ENCODE data around the gene DIP2C.

Gene DIP2C

DNA sequence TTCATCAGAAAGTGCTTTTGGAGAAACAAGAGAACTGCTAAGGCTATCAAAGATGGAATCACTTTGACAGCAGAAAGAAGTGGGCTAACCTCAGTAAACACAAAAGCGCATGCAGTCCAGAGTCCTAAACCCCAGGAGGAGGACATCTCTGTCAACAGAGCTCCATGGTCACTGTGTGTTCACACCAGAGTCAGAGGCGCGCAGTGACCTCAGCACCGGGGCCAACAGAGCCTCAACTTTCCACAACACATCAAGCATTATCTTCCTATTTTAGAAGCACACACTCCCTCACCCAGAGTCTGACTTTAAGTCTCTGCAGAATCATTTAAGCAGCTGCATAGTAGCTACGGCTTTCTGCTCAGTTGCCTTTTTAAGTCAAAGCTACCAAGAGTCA lies 195.3 kb downstream of the DIP2C start:
- Histone ChIP-seq H3K27me3 (ENCODE audit: insufficient read depth, low read length, poor library complexity, severe bottlenecking) (no peaks in the 10 kb centered on the region), H3K9me3 (ENCODE audit: insufficient read depth, low read depth, low read length) (no peaks in the 10 kb centered on the region), H3K4me2 (ENCODE audit: low read depth, low read length, poor library complexity, severe bottlenecking) (no peak overlapping the region), H3K4me1 (ENCODE audit: insufficient read depth, low read length, poor library complexity, severe bottlenecking) (peaks cover 4% of the 10 kb centered on the region), H3K9ac (ENCODE audit: low read depth, low read length, poor library complexity, severe bottlenecking) (no peak overlapping the region), H3K36me3 (ENCODE audit: insufficient read depth, low read length) (no peaks in the 10 kb centered on the region), H4K20me1 (ENCODE audit: insufficient read depth, low read length, poor library complexity, severe bottlenecking) (no peaks in the 10 kb centered on the region), H3F3A (ENCODE audit: low read depth) (no peaks in the 10 kb centered on the region), H3K9me2 (replicated peaks; ENCODE audit: low read depth, low read length) (no peaks in the 10 kb centered on the region), H3K79me2 (ENCODE audit: insufficient read depth, low read length) (no peaks in the 10 kb centered on the region), H2AFZ (ENCODE audit: low read length) (no peak overlapping the region), H3K4me3 (ENCODE audit: low read length, poor library complexity, severe bottlenecking) (no peak overlapping the region)
- TF ChIP-seq, protein P1, sequence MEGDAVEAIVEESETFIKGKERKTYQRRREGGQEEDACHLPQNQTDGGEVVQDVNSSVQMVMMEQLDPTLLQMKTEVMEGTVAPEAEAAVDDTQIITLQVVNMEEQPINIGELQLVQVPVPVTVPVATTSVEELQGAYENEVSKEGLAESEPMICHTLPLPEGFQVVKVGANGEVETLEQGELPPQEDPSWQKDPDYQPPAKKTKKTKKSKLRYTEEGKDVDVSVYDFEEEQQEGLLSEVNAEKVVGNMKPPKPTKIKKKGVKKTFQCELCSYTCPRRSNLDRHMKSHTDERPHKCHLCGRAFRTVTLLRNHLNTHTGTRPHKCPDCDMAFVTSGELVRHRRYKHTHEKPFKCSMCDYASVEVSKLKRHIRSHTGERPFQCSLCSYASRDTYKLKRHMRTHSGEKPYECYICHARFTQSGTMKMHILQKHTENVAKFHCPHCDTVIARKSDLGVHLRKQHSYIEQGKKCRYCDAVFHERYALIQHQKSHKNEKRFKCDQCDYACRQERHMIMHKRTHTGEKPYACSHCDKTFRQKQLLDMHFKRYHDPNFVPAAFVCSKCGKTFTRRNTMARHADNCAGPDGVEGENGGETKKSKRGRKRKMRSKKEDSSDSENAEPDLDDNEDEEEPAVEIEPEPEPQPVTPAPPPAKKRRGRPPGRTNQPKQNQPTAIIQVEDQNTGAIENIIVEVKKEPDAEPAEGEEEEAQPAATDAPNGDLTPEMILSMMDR (conservative IDR thresholded peaks at IDR 0.05; ENCODE audit: low read length), result no peak

DNA sequence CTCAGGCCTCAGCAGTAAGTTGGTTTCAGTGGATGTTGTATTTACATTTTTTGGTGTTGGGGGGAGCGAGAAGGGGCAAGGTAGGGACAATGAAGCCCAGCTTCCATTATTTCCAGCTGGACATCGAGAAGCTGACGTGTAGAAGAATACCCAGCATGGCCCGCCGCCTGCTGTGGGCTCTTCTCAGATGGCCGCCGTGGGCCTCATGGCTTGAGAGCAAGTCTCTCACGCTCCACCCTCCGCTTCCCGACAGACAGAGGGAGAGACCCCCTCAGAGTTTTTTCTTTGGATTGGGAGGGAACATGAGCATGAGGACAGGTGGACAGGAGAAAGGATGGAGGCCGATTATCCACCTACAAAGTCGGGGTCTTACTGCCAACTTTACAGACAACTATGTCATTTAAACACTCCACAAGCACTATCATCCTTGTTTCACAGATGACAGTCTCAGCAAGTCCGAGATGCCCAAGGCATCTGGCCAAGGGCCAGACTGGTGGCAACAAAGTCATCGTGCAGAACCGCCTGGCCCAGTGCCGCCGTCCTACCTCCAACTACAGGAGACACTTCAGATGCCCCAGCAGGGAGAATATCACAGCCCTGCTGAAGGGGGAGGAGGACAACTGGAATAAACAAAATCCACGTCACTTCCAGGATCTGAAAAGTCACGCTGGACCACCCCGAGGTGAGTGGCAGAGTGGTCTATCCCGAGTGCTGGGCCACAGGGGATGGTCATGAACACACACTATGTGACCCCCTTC lies 195.9 kb downstream of the DIP2C start:
- no peaks in the 10 kb centered on the region for H3F3A ChIP-seq (ENCODE audit: low read depth)
- H3K79me2 ChIP-seq (ENCODE audit: insufficient read depth, low read length), result no peaks in the 10 kb centered on the region
- no peak overlapping the region for H3K4me3 ChIP-seq (ENCODE audit: low read length, poor library complexity, severe bottlenecking)
- no peak overlapping the region for H3K9ac ChIP-seq (ENCODE audit: low read depth, low read length, poor library complexity, severe bottlenecking)
- TF ChIP-seq, protein P1 (conservative IDR thresholded peaks at IDR 0.05; ENCODE audit: low read length), result no peak
- TF ChIP-seq EZH2phosphoT487 (IDR thresholded peaks at IDR 0.05; ENCODE audit: borderline replicate concordance), result no peak
- H3K9me3 ChIP-seq (ENCODE audit: insufficient read depth, low read depth, low read length), result no peaks in the 10 kb centered on the region
- H3K4me2 ChIP-seq (ENCODE audit: low read depth, low read length, poor library complexity, severe bottlenecking), result no peak overlapping the region
- no peaks in the 10 kb centered on the region for H3K9me2 ChIP-seq (replicated peaks; ENCODE audit: low read depth, low read length)
- no peaks in the 10 kb centered on the region for H4K20me1 ChIP-seq (ENCODE audit: insufficient read depth, low read length, poor library complexity, severe bottlenecking)
- H3K4me1 ChIP-seq (ENCODE audit: insufficient read depth, low read length, poor library complexity, severe bottlenecking), result no peaks in the 10 kb centered on the region
- H3K27me3 ChIP-seq (ENCODE audit: insufficient read depth, low read length, poor library complexity, severe bottlenecking), result no peaks in the 10 kb centered on the region
- no peaks in the 10 kb centered on the region for H3K36me3 ChIP-seq (ENCODE audit: insufficient read depth, low read length)
- H2AFZ ChIP-seq (ENCODE audit: low read length), result no peak overlapping the region

DNA sequence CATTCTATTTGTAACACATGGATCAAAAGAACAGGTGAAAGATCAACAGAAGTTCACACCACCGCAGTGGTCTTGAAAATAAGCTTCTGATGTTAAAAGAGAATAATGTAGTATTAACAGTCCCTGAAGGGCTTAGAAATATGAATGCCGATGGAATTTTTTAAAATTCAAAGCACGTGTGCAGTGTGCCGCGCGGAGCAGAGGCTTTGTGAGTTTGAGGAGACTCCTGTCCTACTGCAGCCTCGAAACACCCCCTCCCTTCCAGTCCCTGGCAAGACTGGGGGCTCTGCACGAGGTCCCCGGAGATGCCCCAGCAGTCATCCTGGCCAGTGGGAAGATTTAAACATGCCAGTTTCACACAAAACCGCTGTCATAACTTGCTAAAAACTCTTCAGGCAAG lies 196.6 kb downstream of the DIP2C start:
- Histone ChIP-seq H3K9me3 (ENCODE audit: insufficient read depth, low read depth, low read length) (no peaks in the 10 kb centered on the region), H3K4me1 (ENCODE audit: insufficient read depth, low read length, poor library complexity, severe bottlenecking) (no peaks in the 10 kb centered on the region), H3K27me3 (ENCODE audit: insufficient read depth, low read length, poor library complexity, severe bottlenecking) (no peaks in the 10 kb centered on the region), H3F3A (ENCODE audit: low read depth) (no peaks in the 10 kb centered on the region), H3K4me3 (ENCODE audit: low read length, poor library complexity, severe bottlenecking) (no peak overlapping the region), H3K79me2 (ENCODE audit: insufficient read depth, low read length) (no peaks in the 10 kb centered on the region), H3K4me2 (ENCODE audit: low read depth, low read length, poor library complexity, severe bottlenecking) (no peak overlapping the region), H2AFZ (ENCODE audit: low read length) (no peak overlapping the region), H3K36me3 (ENCODE audit: insufficient read depth, low read length) (no peaks in the 10 kb centered on the region), H4K20me1 (ENCODE audit: insufficient read depth, low read length, poor library complexity, severe bottlenecking) (no peaks in the 10 kb centered on the region), H3K9ac (ENCODE audit: low read depth, low read length, poor library complexity, severe bottlenecking) (no peak overlapping the region), H3K9me2 (replicated peaks; ENCODE audit: low read depth, low read length) (no peaks in the 10 kb centered on the region)
- no peak for TF ChIP-seq EZH2phosphoT487 (IDR thresholded peaks at IDR 0.05; ENCODE audit: borderline replicate concordance)
- TF ChIP-seq, protein P1 (conservative IDR thresholded peaks at IDR 0.05; ENCODE audit: low read length), result no peak

Data from Loucy (cell line).